RWPE2 (cell line): ENCODE measurements around the gene PITPNB.

Experiments used
- ATAC-seq: fragments of 200-7000 bp; cut with Tn5 transposase; 3 replicates; pipeline ENCODE4 v1.9.1; 2021; ENCODE audit warnings: low read depth
- DNase-seq: peaks from one replicate; pipeline ENCODE4 v3.0.0-alpha.2; 2020; ENCODE audit warnings: low spot score
- H3K27ac ChIP-seq: fragments of 450-650 bp; 2 replicates; pipeline ENCODE4 v1.5.1; 2017; ENCODE audit warnings: mild to moderate bottlenecking; ENCODE audit not compliant: poor library complexity, severe bottlenecking
- H3K27me3 ChIP-seq: fragments of 250-450 bp; sonication (Bioruptor Pico); 2 replicates; pipeline ENCODE4 v1.5.1; 2021; ENCODE audit warnings: mild to moderate bottlenecking, moderate library complexity; ENCODE audit not compliant: insufficient read depth, poor library complexity, severe bottlenecking
- H3K36me3 ChIP-seq: fragments of 250-450 bp; sonication (Bioruptor Pico); 2 replicates; pipeline ENCODE4 v1.5.1; 2020; ENCODE audit warnings: low read depth, mild to moderate bottlenecking, moderate library complexity
- H3K4me1 ChIP-seq: fragments of 250-450 bp; sonication (Bioruptor Pico); 2 replicates; pipeline ENCODE4 v1.5.1; 2021; ENCODE audit warnings: mild to moderate bottlenecking, moderate library complexity; ENCODE audit not compliant: insufficient read depth, poor library complexity, severe bottlenecking
- H3K4me3 ChIP-seq: fragments of 250-450 bp; sonication (Bioruptor Pico); 2 replicates; pipeline ENCODE4 v1.5.1; 2021; ENCODE audit warnings: mild to moderate bottlenecking, moderate library complexity; ENCODE audit not compliant: severe bottlenecking
- H3K9me3 ChIP-seq: fragments of 250-450 bp; sonication (Bioruptor Pico); 2 replicates; pipeline ENCODE4 v1.5.1; 2021; ENCODE audit warnings: mild to moderate bottlenecking, moderate library complexity; ENCODE audit not compliant: severe bottlenecking
- CTCF ChIP-seq: fragments of 450-650 bp; IDR thresholded peaks from one replicate; pipeline ENCODE4 v1.5.1; 2017; ENCODE audit warnings: mild to moderate bottlenecking, moderate library complexity; ENCODE audit not compliant: poor library complexity, severe bottlenecking

The PITPNB gene

GRCh38 chr22:27903805-27904473, 15.1 kb downstream of the PITPNB start:
- H3K27me3 ChIP-seq = no peaks in the 10 kb centered on the region
- ATAC-seq (no peak), DNase-seq (no peak)
- no peak overlapping the region for H3K4me3 ChIP-seq
- H3K4me1 ChIP-seq = no peaks in the 10 kb centered on the region
- H3K9me3 ChIP-seq = no peaks in the 10 kb centered on the region
- peaks cover 84% of the 10 kb centered on the region for H3K36me3 ChIP-seq
- no peak overlapping the region for H3K27ac ChIP-seq
- TF ChIP-seq CTCF = no peak

- Histone ChIP-seq H3K27me3 (no peaks in the 10 kb centered on the region), H3K9me3 (no peaks in the 10 kb centered on the region), H3K36me3 (peaks cover 90% of the 10 kb centered on the region), H3K4me3 (no peak overlapping the region), H3K4me1 (no peaks in the 10 kb centered on the region), H3K27ac (no peak overlapping the region)
- no peak for TF ChIP-seq CTCF
- ATAC-seq (no peak), DNase-seq (no peak)
Measured at GRCh38 chr22:27900153-27900552, 18.9 kb downstream of the PITPNB start.

- no peaks in the 10 kb centered on the region for H3K9me3 ChIP-seq
- no peak for ATAC-seq
- peaks cover 88% of the 10 kb centered on the region for H3K36me3 ChIP-seq
- H3K27me3 ChIP-seq = no peaks in the 10 kb centered on the region
- no peaks in the 10 kb centered on the region for H3K4me1 ChIP-seq
- H3K4me3 ChIP-seq = no peak overlapping the region
- no peak overlapping the region for H3K27ac ChIP-seq
- no peak for DNase-seq
- TF ChIP-seq CTCF = no peak
Measured at GRCh38 chr22:27896245-27896644, 22.8 kb downstream of the PITPNB start.

GRCh38 chr22:27895600-27895999, 23.5 kb downstream of the PITPNB start:
- ATAC-seq (no peak), DNase-seq (no peak)
- Histone ChIP-seq H3K4me3 (no peak overlapping the region), H3K36me3 (peaks cover 88% of the 10 kb centered on the region), H3K27ac (no peak overlapping the region), H3K4me1 (no peaks in the 10 kb centered on the region), H3K27me3 (no peaks in the 10 kb centered on the region), H3K9me3 (no peaks in the 10 kb centered on the region)
- TF ChIP-seq CTCF = no peak

- ATAC-seq (no peak), DNase-seq (no peak)
- H3K36me3 ChIP-seq = peaks cover 86% of the 10 kb centered on the region
- H3K4me3 ChIP-seq = no peak overlapping the region
- no peak overlapping the region for H3K27ac ChIP-seq
- no peaks in the 10 kb centered on the region for H3K4me1 ChIP-seq
- TF ChIP-seq CTCF = no peak
- H3K9me3 ChIP-seq = no peaks in the 10 kb centered on the region
- H3K27me3 ChIP-seq = no peaks in the 10 kb centered on the region
Measured at GRCh38 chr22:27892811-27893210, 26.2 kb downstream of the PITPNB start.
